HUES48 (cell line): ENCODE measurements around the gene OPA1.
A peak's percentile ranks its signal among the peaks of the same experiment; 100 is the strongest.

Experiments
- H3K27ac ChIP-seq: one replicate; pipeline ENCODE4 v1.7.0; 2013; ENCODE audit warnings: low read depth, low read length, inconsistent platforms
- H3K27me3 ChIP-seq: 2 replicates; pipeline ENCODE4 v1.6.1; 2013; ENCODE audit warnings: mild to moderate bottlenecking, low read length; ENCODE audit not compliant: control insufficient read depth, insufficient read depth
- H3K36me3 ChIP-seq: 2 replicates; pipeline ENCODE4 v1.6.1; 2013; ENCODE audit warnings: low read length; ENCODE audit not compliant: control insufficient read depth, insufficient read depth
- H3K4me1 ChIP-seq: 2 replicates; pipeline ENCODE4 v1.6.1; 2013; ENCODE audit warnings: mild to moderate bottlenecking, low read length; ENCODE audit not compliant: control insufficient read depth, insufficient read depth
- H3K4me3 ChIP-seq: 2 replicates; pipeline ENCODE4 v1.5.1; 2013; ENCODE audit warnings: mild to moderate bottlenecking, low read depth, low read length
- H3K9ac ChIP-seq: 2 replicates; pipeline ENCODE4 v1.6.1; 2013; ENCODE audit warnings: mild to moderate bottlenecking, low read depth, low read length, moderate library complexity
- H3K9me3 ChIP-seq: 2 replicates; pipeline ENCODE4 v1.6.1; 2013; ENCODE audit warnings: low read length; ENCODE audit not compliant: control insufficient read depth, insufficient read depth

Gene OPA1

GRCh38 chr3:193735850-193736249 lies 142.8 kb downstream of the OPA1 start:
- no peaks in the 10 kb centered on the region for H3K27me3 ChIP-seq
- H3K27ac ChIP-seq, result no peak overlapping the region
- no peak overlapping the region for H3K4me3 ChIP-seq
- H3K36me3 ChIP-seq, result no peaks in the 10 kb centered on the region
- no peak overlapping the region for H3K9ac ChIP-seq
- no peaks in the 10 kb centered on the region for H3K9me3 ChIP-seq
- H3K4me1 ChIP-seq, result peaks cover 9% of the 10 kb centered on the region; the same call in 1 of the 2 replicates

- no peaks in the 10 kb centered on the region for H3K27me3 ChIP-seq
- H3K9me3 ChIP-seq, result no peaks in the 10 kb centered on the region
- H3K36me3 ChIP-seq, result no peaks in the 10 kb centered on the region
- H3K4me1 ChIP-seq, result peaks cover 6% of the 10 kb centered on the region; the same call in 1 of the 2 replicates
- no peak overlapping the region for H3K4me3 ChIP-seq
- no peak overlapping the region for H3K27ac ChIP-seq
- H3K9ac ChIP-seq, result no peak overlapping the region
Measured at GRCh38 chr3:193736616-193737015, 143.6 kb downstream of the OPA1 start.

GRCh38 chr3:193737191-193737751 lies 144.3 kb downstream of the OPA1 start:
- Histone ChIP-seq H3K9me3 (no peaks in the 10 kb centered on the region), H3K36me3 (no peaks in the 10 kb centered on the region), H3K9ac (no peak overlapping the region), H3K4me3 (no peak overlapping the region), H3K4me1 (no peaks in the 10 kb centered on the region), H3K27ac (no peak overlapping the region), H3K27me3 (no peaks in the 10 kb centered on the region)

GRCh38 chr3:193742628-193743027 lies 149.6 kb downstream of the OPA1 start:
- Histone ChIP-seq H3K4me3 (no peak overlapping the region), H3K27me3 (no peaks in the 10 kb centered on the region), H3K4me1 (peaks cover 28% of the 10 kb centered on the region), H3K9me3 (no peaks in the 10 kb centered on the region), H3K36me3 (no peaks in the 10 kb centered on the region), H3K9ac (no peak overlapping the region), H3K27ac (no peak overlapping the region)

- no peaks in the 10 kb centered on the region for H3K36me3 ChIP-seq
- peak overlapping the region; percentile 53 for H3K27ac ChIP-seq
- no peak overlapping the region for H3K9ac ChIP-seq
- H3K27me3 ChIP-seq, result no peaks in the 10 kb centered on the region
- H3K4me3 ChIP-seq, result no peak overlapping the region
- peaks cover 28% of the 10 kb centered on the region for H3K4me1 ChIP-seq
- no peaks in the 10 kb centered on the region for H3K9me3 ChIP-seq
Measured at GRCh38 chr3:193743702-193744047, 150.7 kb downstream of the OPA1 start.

GRCh38 chr3:193744048-193744821 lies 151.2 kb downstream of the OPA1 start:
- no peak overlapping the region for H3K9ac ChIP-seq
- H3K27me3 ChIP-seq, result no peaks in the 10 kb centered on the region
- no peaks in the 10 kb centered on the region for H3K9me3 ChIP-seq
- peak overlapping the region; percentile 53 for H3K27ac ChIP-seq
- no peaks in the 10 kb centered on the region for H3K36me3 ChIP-seq
- H3K4me3 ChIP-seq, result no peak overlapping the region
- H3K4me1 ChIP-seq, result peaks cover 28% of the 10 kb centered on the region

GRCh38 chr3:193744822-193745684 lies 152.0 kb downstream of the OPA1 start:
- H3K4me1 ChIP-seq, result peaks cover 28% of the 10 kb centered on the region
- no peak overlapping the region for H3K9ac ChIP-seq
- no peak overlapping the region for H3K4me3 ChIP-seq
- H3K27ac ChIP-seq, result peak overlapping the region; percentile 29
- no peaks in the 10 kb centered on the region for H3K27me3 ChIP-seq
- H3K9me3 ChIP-seq, result no peaks in the 10 kb centered on the region
- no peaks in the 10 kb centered on the region for H3K36me3 ChIP-seq

- peaks cover 28% of the 10 kb centered on the region for H3K4me1 ChIP-seq
- no peaks in the 10 kb centered on the region for H3K9me3 ChIP-seq
- no peaks in the 10 kb centered on the region for H3K36me3 ChIP-seq
- no peaks in the 10 kb centered on the region for H3K27me3 ChIP-seq
- H3K27ac ChIP-seq, result no peak overlapping the region
- H3K4me3 ChIP-seq, result no peak overlapping the region
- no peak overlapping the region for H3K9ac ChIP-seq
Measured at GRCh38 chr3:193746832-193747231, 153.8 kb downstream of the OPA1 start.
